Peyer's patch (tissue), 4 donors: ENCODE measurements around the gene MZF1. TPM values are rescaled to one million over a fixed set of nuclear protein-coding genes. Genes with fewer than 3 reads are reported as not detected.
"Not testable (repeated sequence)": the region's sequence is repeated elsewhere in the genome, so short reads cannot be mapped to it uniquely, and the experiment has no call there.

Source experiments
- DNase-seq, 3 donors: peaks; one replicate each; pipeline ENCODE4 v3.0.0-alpha.2; 2017 to 2019
- H3K27ac ChIP-seq, 4 donors: fragments of 200-600 bp; sonication (generic); one replicate each; pipeline ENCODE4 v1.5.1; 2016 to 2019
- H3K27me3 ChIP-seq, 2 donors: fragments of 200-600 bp; sonication (generic); one replicate each; pipeline ENCODE4 v1.5.1; 2019
- H3K36me3 ChIP-seq, 3 donors: fragments of 200-600 bp; sonication (generic); one replicate each; pipeline ENCODE4 v1.5.1; 2016 to 2019
- H3K4me1 ChIP-seq, 4 donors: fragments of 200-600 bp; sonication (generic); one replicate each; pipeline ENCODE4 v1.5.1; 2016 to 2019
- H3K4me3 ChIP-seq, 4 donors: fragments of 200-600 bp; sonication (generic); 1 replicate in 3 of 4; 2 replicates in 1 of 4; pipeline ENCODE4 v1.5.1; 2016 to 2019; ENCODE audit warnings: mild to moderate bottlenecking in 1 of 4
- H3K9me3 ChIP-seq, 4 donors: fragments of 200-600 bp; sonication (generic); one replicate each; pipeline ENCODE4 v1.5.1; 2016 to 2019; ENCODE audit warnings: mild to moderate bottlenecking in 1 of 4
- CTCF ChIP-seq, 6 experiments: fragments of 450-650 bp in 4 of 6; fragments of 200-600 bp in 2 of 6; sonication (generic) in 1 of 6; IDR thresholded peaks; one replicate each; pipeline ENCODE4 v1.5.1; 2017 to 2019; ENCODE audit warnings: antibody characterized with exemption in 6 of 6, mild to moderate bottlenecking in 3 of 6, moderate library complexity in 1 of 6
- POLR2A ChIP-seq, 2 donors: fragments of 450-650 bp; IDR thresholded peaks; one replicate each; pipeline ENCODE4 v1.5.1; 2017; ENCODE audit warnings: antibody characterized with exemption in 2 of 2, mild to moderate bottlenecking in 2 of 2, moderate library complexity in 2 of 2
- total RNA-seq, 4 donors: library from RNA; depleted of rRNA; stranded (reverse); fragments of >200 nt; gene quantifications; one replicate each; pipeline ENCODE4 v1.1.0, GENCODE V29; 2016

The MZF1 gene
- total RNA-seq, 4 donors from 2014 or later: 60.9 to 123 (median 82.3) TPM

- H3K27ac ChIP-seq: no peak overlapping the region
- peaks cover 0 to 10% (median 8%) of the 10 kb centered on the region in 4 donors for H3K4me1 ChIP-seq
- H3K9me3 ChIP-seq: no peaks in the 10 kb centered on the region
- peak in 2 of 3 donors; percentile 13 to 40 for DNase-seq
- no peak overlapping the region for H3K4me3 ChIP-seq
- H3K27me3 ChIP-seq: no peaks in the 10 kb centered on the region
- peaks cover 0 to 21% (median 0%) of the 10 kb centered on the region in 3 donors for H3K36me3 ChIP-seq
- TF ChIP-seq POLR2A (IDR thresholded peaks at IDR 0.05) (no peak), CTCF (IDR thresholded peaks at IDR 0.05) (no peak)
These were observed 5.1 kb upstream of the MZF1 start for GRCh38 chr19:58578012-58578925.

DNA sequence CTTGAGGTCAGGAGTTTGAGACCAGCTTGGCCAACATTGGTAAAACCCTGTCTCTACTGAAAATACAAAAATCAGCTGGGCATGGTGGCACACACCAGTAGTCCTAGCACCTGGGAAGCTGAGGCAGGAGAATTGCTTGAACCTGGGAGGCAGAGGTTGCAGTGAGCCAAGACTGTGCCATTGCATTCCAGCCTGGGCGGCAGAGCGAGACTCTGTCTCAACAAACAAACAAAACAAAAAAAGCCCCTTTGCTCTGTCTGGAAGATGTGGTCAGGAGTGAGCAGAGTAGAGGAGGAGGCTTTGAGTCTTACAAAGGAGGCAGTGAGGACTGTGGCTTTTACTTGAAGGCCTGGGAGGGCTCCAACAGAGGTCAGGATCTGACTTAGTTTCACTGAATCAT is 4.4 kb upstream of the MZF1 start:
- not testable (repeated sequence) for H3K9me3 ChIP-seq, H3K27me3 ChIP-seq, H3K4me3 ChIP-seq, H3K27ac ChIP-seq, H3K4me1 ChIP-seq
- peaks cover 0 to 14% (median 0%) of the 10 kb centered on the region in 3 donors for H3K36me3 ChIP-seq
- DNase-seq: peak in 1 of 3 donors; percentile 19

- Histone ChIP-seq H3K4me3 (peak overlapping the region; percentile 69 to 83 (median 76)), H3K4me1 (peaks cover 0 to 12% (median 7%) of the 10 kb centered on the region in 4 donors), H3K27ac (peak overlapping the region; percentile 81 to 90 (median 85)), H3K27me3 (no peaks in the 10 kb centered on the region), H3K9me3 (no peaks in the 10 kb centered on the region), H3K36me3 (peaks cover 0 to 9% (median 0%) of the 10 kb centered on the region in 3 donors)
- TF ChIP-seq CTCF (IDR thresholded peaks at IDR 0.05) (peak in 1 of 6 experiments; percentile 21), POLR2A (IDR thresholded peaks at IDR 0.05) (peak; percentile 23 to 48)
- DNase-seq: peak; percentile 83 to 94 (median 92)
These were observed 2.3 kb upstream of the MZF1 start for GRCh38 chr19:58575183-58576041.

GRCh38 chr19:58573658-58574164 is 576 bp upstream of the MZF1 start:
- H3K4me1 ChIP-seq: peaks cover 0 to 12% (median 7%) of the 10 kb centered on the region in 4 donors
- no peaks in the 10 kb centered on the region for H3K9me3 ChIP-seq
- H3K36me3 ChIP-seq: peaks cover 0 to 22% (median 0%) of the 10 kb centered on the region in 3 donors
- H3K27me3 ChIP-seq: no peaks in the 10 kb centered on the region
- no peak for DNase-seq
- H3K27ac ChIP-seq: peak overlapping the region; percentile 89 to 98 (median 96)
- TF ChIP-seq CTCF (IDR thresholded peaks at IDR 0.05) (peak in 1 of 6 experiments; percentile 0), POLR2A (IDR thresholded peaks at IDR 0.05) (no peak)
- H3K4me3 ChIP-seq: peak overlapping the region; percentile 53 to 76 (median 74)

DNA sequence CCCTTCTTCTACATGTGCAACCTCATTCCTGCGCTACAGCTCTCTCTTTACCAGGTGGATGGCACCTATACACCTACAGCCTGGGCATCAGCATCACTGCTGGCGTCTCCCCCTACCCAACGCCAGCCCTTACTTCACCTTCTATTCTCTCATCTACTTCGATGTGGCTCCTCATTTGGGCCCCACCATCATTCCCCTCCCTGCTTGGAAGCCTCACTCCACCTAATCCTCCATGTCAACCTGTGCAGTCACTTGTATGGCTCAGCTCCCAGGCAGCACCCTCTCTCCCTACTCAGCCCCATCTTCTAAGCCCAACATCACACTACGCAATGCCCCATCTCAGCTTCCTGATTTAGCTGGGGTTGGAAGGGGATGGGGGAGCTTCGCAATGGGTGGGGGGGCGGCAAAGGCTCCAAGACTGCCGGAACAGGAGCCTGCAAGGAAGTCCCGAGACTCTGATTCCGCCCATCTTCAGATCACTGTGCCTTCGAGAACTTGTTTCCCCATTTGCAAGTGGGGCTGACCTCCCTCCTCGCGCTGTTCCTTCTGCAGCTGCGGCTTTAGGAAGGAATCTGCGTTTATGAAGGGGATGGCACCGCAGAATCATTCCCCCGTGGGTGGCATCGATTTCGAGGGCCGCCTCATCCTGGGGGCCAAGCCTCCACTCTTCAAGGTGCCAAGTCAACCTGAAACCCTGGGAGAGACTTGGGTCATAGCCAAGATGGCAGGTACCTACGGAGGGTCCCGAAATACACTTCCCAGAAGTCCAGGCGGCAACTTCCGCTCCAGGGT is 913 bp downstream of the MZF1 start:
- H3K4me1 ChIP-seq: peaks cover 0 to 12% (median 7%) of the 10 kb centered on the region in 4 donors
- H3K27me3 ChIP-seq: no peaks in the 10 kb centered on the region
- TF ChIP-seq POLR2A (IDR thresholded peaks at IDR 0.05) (no peak), CTCF (IDR thresholded peaks at IDR 0.05) (no peak)
- DNase-seq: peak in 1 of 3 donors; percentile 46
- H3K9me3 ChIP-seq: no peaks in the 10 kb centered on the region
- peak overlapping the region; percentile 89 to 98 (median 96) for H3K27ac ChIP-seq
- peak overlapping the region; percentile 53 to 76 (median 74) for H3K4me3 ChIP-seq
- peaks cover 0 to 23% (median 0%) of the 10 kb centered on the region in 3 donors for H3K36me3 ChIP-seq
